Dermis blood vessel endothelial cell (primary cell): Measurements from ENCODE around the gene CHRND. TPM values are rescaled to one million over a fixed set of nuclear protein-coding genes. Genes with fewer than 3 reads are reported as not detected.

Source experiments
- DNase-seq: peaks from one replicate; pipeline ENCODE4 v3.0.0; 2010
- total RNA-seq: library from RNA; depleted of rRNA; stranded (reverse); fragments of >200 nt; gene quantifications from 2 replicates; pipeline ENCODE4 v1.2.3, GENCODE V29; 2014

The CHRND gene
- total RNA-seq, 1 donor from 2014 or later = not detected

- no peak for DNase-seq
These were observed 51.0 kb downstream of the CHRND start for GRCh38 chr2:232576995-232577394.

GRCh38 chr2:232577841-232578240 lies 51.9 kb downstream of the CHRND start:
- DNase-seq = no peak

- no peak for DNase-seq
These were observed 52.7 kb downstream of the CHRND start for GRCh38 chr2:232578626-232579025.

GRCh38 chr2:232580648-232580981 lies 54.7 kb downstream of the CHRND start:
- DNase-seq = no peak

- DNase-seq = no peak
These were observed 55.8 kb downstream of the CHRND start for GRCh38 chr2:232581725-232582124.

- peak; percentile 40 for DNase-seq
These were observed 58.3 kb downstream of the CHRND start for GRCh38 chr2:232584238-232584637.

Other genes with a start within 250 kb of the CHRND start
- not detected in 2 replicates for gene ALPP, start 147.4 kb upstream of the CHRND start, total RNA-seq
- gene ALPG, start 119.3 kb upstream of the CHRND start, total RNA-seq = 0.05 TPM in 1 of 2 replicates, not detected in the other
- not detected in 2 replicates for gene ALPI, start 70.0 kb upstream of the CHRND start, total RNA-seq
- gene ECEL1, start 38.3 kb upstream of the CHRND start, total RNA-seq = not detected in 2 replicates
- gene PRSS56, start 5.8 kb upstream of the CHRND start, total RNA-seq = not detected in 2 replicates
- not detected in 2 replicates for gene CHRNG, start 13.5 kb downstream of the CHRND start, total RNA-seq
- 1.3 and 1.5 TPM in 2 replicates for gene TIGD1, start 24.4 kb downstream of the CHRND start, total RNA-seq
- 102 and 112 TPM in 2 replicates for gene EIF4E2, start 24.5 kb downstream of the CHRND start, total RNA-seq
- 0.14 and 0.17 TPM in 2 replicates for gene EFHD1, start 107.4 kb downstream of the CHRND start, total RNA-seq
- 54.4 and 57.2 TPM in 2 replicates for gene GIGYF2, start 171.2 kb downstream of the CHRND start, total RNA-seq